ENCODE data around the gene PUM2. TPM values are rescaled to one million over a fixed set of nuclear protein-coding genes. Genes with fewer than 3 reads are reported as not detected.

Gene PUM2
- total RNA-seq, 1 experiment from 2014 or later: 105 TPM

- H3K9me3 ChIP-seq (ENCODE audit: control insufficient read depth in 1 of 2, insufficient read depth in 1 of 2, low read depth in 1 of 2, low read length in 2 of 2): no peaks in the 10 kb centered on the region
- intact Hi-C loops (cut with micrococcal nuclease): no loop called here
- ATAC-seq (peak; percentile 98), DNase-seq (ENCODE audit: low read depth, low spot score) (peak; percentile 24)
- peaks cover 65% of the 10 kb centered on the region for H4K20me1 ChIP-seq (ENCODE audit: insufficient read depth)
- TF ChIP-seq CEBPB (IDR thresholded peaks at IDR 0.05; ENCODE audit: low read depth): no peak
- no peak for TF ChIP-seq CBX3 (IDR thresholded peaks at IDR 0.05; ENCODE audit: low read depth)
- no peak for TF ChIP-seq SP1 (IDR thresholded peaks at IDR 0.05; ENCODE audit: low read depth)
- no peak for TF ChIP-seq FOSL1 (IDR thresholded peaks at IDR 0.05; ENCODE audit: low read depth)
- TF ChIP-seq EGR1 (IDR thresholded peaks at IDR 0.05; ENCODE audit: low read depth): no peak
- TF ChIP-seq SIN3A (IDR thresholded peaks at IDR 0.05; ENCODE audit: low read depth): 0 out of 2 replicates have a peak, but pooled peaks have one; percentile 33
- TF ChIP-seq CTCF (IDR thresholded peaks at IDR 0.05 in 2 of 3, conservative IDR thresholded peaks at IDR 0.05 in 1 of 3; ENCODE audit: borderline replicate concordance in 1 of 3, insufficient read depth in 1 of 3, low read depth in 2 of 3, low read length in 2 of 3): peak; percentile 69 to 88 (median 85)
- no peak for TF ChIP-seq EZH2phosphoT487 (IDR thresholded peaks at IDR 0.05; ENCODE audit: borderline replicate concordance)
- TF ChIP-seq REST (IDR thresholded peaks at IDR 0.05; ENCODE audit: low read depth): no peak
- no peak for TF ChIP-seq ZNF274 (IDR thresholded peaks at IDR 0.05; ENCODE audit: low read depth, low read length)
- peak; percentile 68 for TF ChIP-seq RAD21 (IDR thresholded peaks at IDR 0.05; ENCODE audit: low read depth)
- ChIA-PET POLR2A (interaction anchor here (1.6 kb wide), 1 partner anchor 120 kb away, joined by 3 read pairs; the partner anchor contains the start of gene RHOB), RAD21 (ENCODE audit: low non-redundant PET in 1 of 2, low total read pairs in 2 of 2, uncharacterized antibody in 2 of 2, unreplicated experiment in 2 of 2) (no interaction called here), CTCF (interaction anchor here (1.0 to 3.5 kb wide), 18 partner anchors 9 to 370 kb away, joined by 3 to 25 read pairs (median 5); no protein-coding TSS in a partner anchor)
- no peaks in the 10 kb centered on the region for H3K9me2 ChIP-seq (ENCODE audit: insufficient read depth)
- no peaks in the 10 kb centered on the region for H3K4me1 ChIP-seq (ENCODE audit: control insufficient read depth in 1 of 2, insufficient read depth in 2 of 2, low read length in 2 of 2)
- H3K36me3 ChIP-seq (ENCODE audit: control insufficient read depth in 1 of 2, insufficient read depth in 2 of 2, low read length in 2 of 2): peaks cover 16 to 22% of the 10 kb centered on the region in 2 experiments; a peak in 3 of 4 replicates
- H2AFZ ChIP-seq (ENCODE audit: low read depth, low read length, poor library complexity, severe bottlenecking): no peak overlapping the region
- BruUV-seq (replicated peaks): no TSS peak
- no peak overlapping the region for H3K27ac ChIP-seq (ENCODE audit: low read depth, low read length)
- H3K4me3 ChIP-seq (replicated peaks in 1 of 2; ENCODE audit: low read depth in 1 of 2, low read length in 2 of 2): no peak overlapping the region
- H3K4me2 ChIP-seq (ENCODE audit: low read length): no peak overlapping the region
- H3K79me2 ChIP-seq (ENCODE audit: insufficient read depth, low read length): peaks cover 100% of the 10 kb centered on the region
- H3K27me3 ChIP-seq (ENCODE audit: insufficient read depth, low read length): no peaks in the 10 kb centered on the region
- H3K9ac ChIP-seq (ENCODE audit: low read length): no peak overlapping the region
These were observed 24.4 kb downstream of the PUM2 start for GRCh38 chr2:20326163-20326780.

Measured in HCT116 (cell line).